OCI-LY1 (cell line): ENCODE measurements around the gene STAT5A.
"Not testable (repeated sequence)": the region's sequence is repeated elsewhere in the genome, so short reads cannot be mapped to it uniquely, and the experiment has no call there.

Experiments used
- CTCF ChIP-seq: fragments of 200-600 bp; sonication (generic), shearing (Covaris generic); IDR thresholded peaks from 2 replicates; pipeline ENCODE4 v1.5.1; 2017; ENCODE audit warnings: mild to moderate bottlenecking, antibody characterized with exemption, low read length, moderate library complexity, mixed read lengths
- EZH2 ChIP-seq: fragments of 200-600 bp; sonication (generic), shearing (Covaris generic); IDR thresholded peaks from 2 replicates; pipeline ENCODE4 v1.8.0; 2017; ENCODE audit warnings: borderline replicate concordance, mixed run types, mild to moderate bottlenecking, antibody characterized with exemption, low read length, moderate library complexity, mixed read lengths

DNA sequence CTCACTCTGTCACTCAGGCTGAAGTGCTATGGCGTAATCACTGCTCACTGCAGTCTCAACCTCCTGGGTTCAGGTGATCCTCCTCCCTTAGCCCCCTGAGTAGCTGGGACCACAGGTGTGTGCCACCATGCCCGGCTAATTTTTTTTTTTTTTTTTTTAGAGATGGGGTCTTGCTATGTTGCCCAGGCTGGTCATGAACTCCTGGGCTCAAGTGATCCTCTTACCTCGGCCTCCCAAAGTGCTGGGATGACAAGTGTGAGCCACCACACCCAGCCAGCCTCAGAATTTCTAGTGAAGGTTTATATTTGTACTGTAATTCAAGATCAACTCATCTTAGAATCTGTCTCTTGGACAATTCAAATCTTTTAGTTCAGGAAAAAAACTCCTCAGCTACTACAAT is 44.2 kb upstream of the STAT5A start:
- not testable (repeated sequence) for TF ChIP-seq CTCF, EZH2
